ENCODE results near the gene QSOX2. TPM values are rescaled to one million over a fixed set of nuclear protein-coding genes. Genes with fewer than 3 reads are reported as not detected.

Gene QSOX2
- total RNA-seq, 1 donor = 12.7 TPM

DNA sequence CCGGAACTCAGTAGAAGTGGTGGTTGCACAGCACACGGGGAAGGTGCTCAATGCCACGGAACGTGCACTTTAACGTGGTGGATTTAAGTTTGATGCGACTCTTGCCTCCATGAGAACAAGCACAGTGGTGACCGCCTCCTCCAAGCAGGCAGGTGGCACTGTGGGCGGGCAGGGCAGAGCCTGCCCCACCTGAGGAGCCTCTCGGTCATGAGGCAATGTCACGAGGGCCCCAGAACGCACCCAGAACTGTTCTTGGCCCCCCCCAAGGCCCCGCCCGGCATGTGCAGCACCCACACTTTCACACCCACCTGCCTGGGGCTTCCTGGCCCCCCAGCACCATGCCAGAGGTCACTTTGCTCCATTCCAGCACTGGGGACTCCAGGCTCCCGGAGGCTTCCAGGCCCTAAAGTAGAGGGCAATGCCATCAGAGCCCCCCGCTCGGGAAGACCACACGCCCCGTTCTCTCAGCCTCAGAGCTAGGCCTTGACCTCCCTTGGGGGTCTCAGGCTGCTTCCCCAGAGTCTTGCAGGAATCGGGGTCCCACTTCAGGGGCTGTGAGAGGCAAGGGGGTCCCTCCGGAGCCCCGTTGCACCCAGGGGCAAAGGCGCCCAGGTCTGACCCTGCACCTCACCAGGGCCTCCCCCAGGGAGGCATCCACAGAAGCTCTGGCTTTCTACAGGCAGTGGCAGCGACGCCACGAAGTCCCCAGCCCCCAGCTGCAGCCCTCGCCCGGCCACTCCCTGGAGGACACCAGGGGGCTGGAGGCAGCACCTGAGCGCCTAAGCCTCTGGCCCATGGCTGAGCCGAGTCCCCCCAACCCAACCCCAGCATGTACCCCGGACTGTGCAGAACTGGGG is 44.3 kb upstream of the QSOX2 start:
- Histone ChIP-seq H3K27ac (ENCODE audit: low read depth, low read length) (no peak overlapping the region), H4K20me1 (ENCODE audit: insufficient read depth, low read length) (no peaks in the 10 kb centered on the region), H2AFZ (ENCODE audit: low read length) (no peak overlapping the region), H3K79me2 (ENCODE audit: insufficient read depth, low read length) (no peaks in the 10 kb centered on the region), H3K27me3 (ENCODE audit: insufficient read depth, low read length) (no peaks in the 10 kb centered on the region), H3K9me3 (ENCODE audit: low read depth, low read length) (no peaks in the 10 kb centered on the region), H3K4me2 (ENCODE audit: insufficient read depth, low read length) (no peak overlapping the region), H3K4me3 (ENCODE audit: insufficient read depth, low read length) (no peak overlapping the region), H3K36me3 (ENCODE audit: insufficient read depth, low read length) (no peaks in the 10 kb centered on the region), H3K4me1 (ENCODE audit: insufficient read depth, low read length) (no peaks in the 10 kb centered on the region)
- DNase-seq (ENCODE audit: insufficient read length, low spot score, missing footprints) = no peak
- TF ChIP-seq CTCF (IDR thresholded peaks at IDR 0.05; ENCODE audit: extremely low read depth, low read depth, low read length) = no peak

- no peak overlapping the region for H3K4me3 ChIP-seq (ENCODE audit: insufficient read depth, low read length)
- no peaks in the 10 kb centered on the region for H3K79me2 ChIP-seq (ENCODE audit: insufficient read depth, low read length)
- no peak overlapping the region for H3K27ac ChIP-seq (ENCODE audit: low read depth, low read length)
- H3K27me3 ChIP-seq (ENCODE audit: insufficient read depth, low read length) = no peaks in the 10 kb centered on the region
- H4K20me1 ChIP-seq (ENCODE audit: insufficient read depth, low read length) = no peaks in the 10 kb centered on the region
- no peak overlapping the region for H2AFZ ChIP-seq (ENCODE audit: low read length)
- DNase-seq (ENCODE audit: insufficient read length, low spot score, missing footprints) = no peak
- peaks cover 3% of the 10 kb centered on the region for H3K4me1 ChIP-seq (ENCODE audit: insufficient read depth, low read length)
- H3K9me3 ChIP-seq (ENCODE audit: low read depth, low read length) = no peaks in the 10 kb centered on the region
- H3K4me2 ChIP-seq (ENCODE audit: insufficient read depth, low read length) = no peak overlapping the region
- H3K36me3 ChIP-seq (ENCODE audit: insufficient read depth, low read length) = no peaks in the 10 kb centered on the region
- TF ChIP-seq CTCF (IDR thresholded peaks at IDR 0.05; ENCODE audit: extremely low read depth, low read depth, low read length) = no peak
These were observed 42.5 kb upstream of the QSOX2 start for GRCh38 chr9:136287960-136288753.

GRCh38 chr9:136286987-136287379 is 41.4 kb upstream of the QSOX2 start:
- Histone ChIP-seq H3K79me2 (ENCODE audit: insufficient read depth, low read length) (no peaks in the 10 kb centered on the region), H3K4me1 (ENCODE audit: insufficient read depth, low read length) (peaks cover 4% of the 10 kb centered on the region), H3K9me3 (ENCODE audit: low read depth, low read length) (no peaks in the 10 kb centered on the region), H3K4me2 (ENCODE audit: insufficient read depth, low read length) (no peak overlapping the region), H3K4me3 (ENCODE audit: insufficient read depth, low read length) (no peak overlapping the region), H3K36me3 (ENCODE audit: insufficient read depth, low read length) (no peaks in the 10 kb centered on the region), H2AFZ (ENCODE audit: low read length) (no peak overlapping the region), H4K20me1 (ENCODE audit: insufficient read depth, low read length) (no peaks in the 10 kb centered on the region), H3K27ac (ENCODE audit: low read depth, low read length) (no peak overlapping the region), H3K27me3 (ENCODE audit: insufficient read depth, low read length) (no peaks in the 10 kb centered on the region)
- no peak for DNase-seq (ENCODE audit: insufficient read length, low spot score, missing footprints)
- TF ChIP-seq CTCF (IDR thresholded peaks at IDR 0.05; ENCODE audit: extremely low read depth, low read depth, low read length) = no peak
